IPS-NIHi7 (cell line): ENCODE results near the gene C20orf202.
A peak's percentile ranks its signal among the peaks of the same experiment; 100 is the strongest.

ENCODE experiments used
- DNase-seq: peaks from one replicate; pipeline ENCODE4 v3.0.0; 2012; ENCODE audit warnings: mixed read lengths; ENCODE audit errors: extremely low spot score

Gene C20orf202

DNA sequence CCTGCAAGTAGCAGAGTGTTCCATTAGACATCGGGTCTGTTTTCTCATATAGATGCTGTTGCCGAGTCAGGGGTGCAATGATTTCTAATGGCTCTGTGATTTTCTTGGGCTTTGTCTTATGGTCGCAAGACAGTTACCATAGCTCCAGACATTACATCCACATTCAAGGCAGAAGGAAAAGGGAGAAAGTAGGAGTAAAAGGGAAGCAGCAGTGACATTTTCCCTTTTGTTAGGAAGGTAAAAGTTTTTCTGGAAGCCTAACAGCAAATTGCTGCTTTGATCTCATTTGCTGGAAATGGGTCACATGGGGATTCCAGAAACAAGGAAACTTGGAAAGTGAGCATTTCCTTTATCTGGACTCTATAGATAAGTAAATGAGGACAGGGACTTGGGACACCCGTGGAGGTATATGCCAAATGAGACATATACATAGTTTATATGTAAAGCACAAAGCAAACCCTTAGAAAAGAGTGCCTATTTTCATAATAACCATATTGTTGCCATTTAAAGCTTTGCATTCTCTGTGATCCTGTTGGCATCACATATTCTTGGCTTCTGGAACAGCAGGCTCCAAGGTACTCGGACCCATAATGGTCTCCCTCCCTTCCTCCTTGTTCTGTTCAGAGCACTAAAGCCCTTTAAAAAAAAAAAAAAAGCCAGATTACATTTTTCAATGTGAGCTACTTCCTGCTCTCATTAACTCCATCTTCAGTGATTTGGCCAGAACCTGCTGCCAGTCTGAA lies at the start of gene C20orf202:
TSS of gene C20orf202 (plus strand) at position 693 of the 743 bp plus-strand sequence. CDS start 132 bp downstream, outside the sequence.
- no peak for DNase-seq

DNA sequence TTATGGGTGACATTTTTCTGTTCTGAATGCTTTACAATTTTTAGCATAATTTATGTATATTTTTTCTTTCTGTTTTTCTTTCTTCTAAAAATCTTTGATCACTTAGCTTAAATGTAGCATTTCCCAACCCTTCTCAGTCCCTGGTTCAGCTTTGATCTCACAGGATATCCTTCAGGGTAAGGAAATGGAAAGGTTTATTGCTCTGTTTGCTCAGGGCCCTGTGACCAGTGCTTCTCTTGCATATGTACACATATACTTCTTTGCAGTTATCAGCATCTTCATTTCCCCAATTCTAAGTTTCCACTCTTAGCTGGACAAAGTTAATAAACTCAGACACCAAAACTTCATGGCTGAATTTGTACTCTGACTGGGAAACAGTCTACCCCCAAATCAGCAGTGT lies 49.0 kb upstream of the C20orf202 start:
- no peak for DNase-seq

DNA sequence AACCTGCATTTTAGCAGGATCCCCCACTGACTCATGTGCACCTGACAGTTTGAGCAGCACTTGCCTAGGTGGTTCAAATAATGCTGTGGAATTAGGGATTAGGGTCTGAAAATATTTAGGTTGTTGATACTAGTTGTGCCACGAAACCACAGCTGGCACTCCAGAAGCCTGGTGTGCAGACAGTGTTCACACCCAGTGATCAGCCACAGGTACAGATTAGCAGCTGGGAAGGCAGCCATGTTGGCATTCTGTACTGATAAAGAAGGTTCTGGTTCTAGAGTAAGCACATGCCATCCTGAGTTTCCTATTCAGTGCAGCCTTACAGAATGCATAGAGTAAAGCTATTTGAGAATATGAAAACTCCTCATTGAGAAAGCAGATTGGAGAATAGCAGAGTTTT lies 48.6 kb upstream of the C20orf202 start:
- DNase-seq: no peak

DNA sequence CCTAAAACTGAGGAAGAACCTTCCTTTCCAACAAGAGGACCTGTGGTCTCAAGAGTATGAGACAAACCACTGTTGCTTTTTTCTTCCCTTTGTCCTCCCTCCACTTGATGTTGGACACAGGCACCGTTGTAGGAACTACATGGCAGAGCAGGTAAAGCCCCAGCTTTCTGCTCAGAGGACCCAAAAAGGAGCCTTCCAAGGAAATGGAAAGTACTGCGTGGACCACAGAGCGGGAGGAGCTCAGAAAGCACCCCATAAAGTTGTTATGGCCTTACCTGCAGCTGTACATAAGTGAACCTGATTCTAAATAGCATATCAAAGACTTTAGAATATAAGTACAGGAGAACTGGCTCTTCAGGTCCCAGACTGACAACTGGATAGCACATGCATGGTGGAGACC lies 47.9 kb upstream of the C20orf202 start:
- no peak for DNase-seq

DNA sequence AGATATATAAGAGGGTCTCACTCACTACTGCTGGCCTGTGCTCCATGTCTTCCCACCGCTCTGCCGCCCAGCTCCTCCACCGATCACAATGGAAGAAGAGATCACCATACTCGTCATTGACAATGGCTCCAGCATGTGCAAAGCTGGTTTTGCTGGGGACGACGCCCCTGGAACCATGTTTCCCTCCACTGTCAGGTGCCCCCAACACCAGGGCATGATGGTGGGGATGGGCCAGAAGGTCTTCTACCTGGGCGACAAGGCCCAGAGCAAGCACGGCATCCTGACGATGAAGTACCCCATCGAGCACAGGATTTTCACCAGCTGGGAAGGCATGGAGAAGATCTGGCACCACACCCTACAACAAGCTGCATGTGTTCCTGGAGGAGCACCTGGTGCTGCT lies 42.8 kb upstream of the C20orf202 start:
- no peak for DNase-seq

- DNase-seq: no peak
Observed at GRCh38 chr20:1160991-1161390, 42.3 kb upstream of the C20orf202 start.

DNA sequence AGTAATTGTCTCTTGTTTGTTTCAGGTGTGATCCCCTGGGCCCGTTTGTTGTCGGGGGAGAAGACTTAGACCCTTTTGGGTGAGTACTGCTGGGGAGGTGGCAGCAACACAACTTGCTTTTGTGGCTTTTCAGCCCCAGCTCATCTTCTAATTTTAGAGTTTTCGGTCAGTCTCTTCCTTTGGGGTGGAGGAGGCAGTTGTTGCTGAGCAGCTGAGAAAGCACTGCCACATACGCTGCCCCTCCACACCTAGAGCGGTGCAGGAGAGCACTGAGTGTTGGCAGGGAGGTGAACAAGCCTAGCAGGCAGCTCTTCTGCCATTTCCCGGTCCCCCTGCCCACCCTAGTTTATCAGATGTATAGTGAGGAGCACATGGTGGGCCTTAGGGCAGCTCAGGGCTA lies 40.1 kb upstream of the C20orf202 start:
- DNase-seq: no peak

DNA sequence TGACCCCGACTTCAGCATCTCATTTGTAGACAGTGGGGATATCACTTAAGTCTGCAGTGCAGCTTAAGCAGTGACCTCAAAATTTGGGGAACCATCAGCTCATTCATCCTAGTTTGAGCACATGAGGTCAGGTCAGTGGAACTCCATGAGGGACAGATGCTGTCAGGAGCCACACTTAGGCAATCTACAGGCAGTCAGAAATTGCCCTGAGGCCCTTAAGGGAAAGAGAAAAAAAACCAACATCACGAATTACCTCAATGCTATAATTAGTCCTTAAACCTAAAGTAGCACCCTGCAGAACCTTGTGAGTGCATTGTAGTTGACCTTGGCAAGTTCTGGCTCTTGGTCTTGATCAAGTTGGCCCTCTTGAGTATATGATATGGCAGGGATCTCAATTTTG lies 39.6 kb upstream of the C20orf202 start:
- DNase-seq: no peak

GRCh38 chr20:1164871-1165270 lies 38.4 kb upstream of the C20orf202 start:
- no peak for DNase-seq

DNA sequence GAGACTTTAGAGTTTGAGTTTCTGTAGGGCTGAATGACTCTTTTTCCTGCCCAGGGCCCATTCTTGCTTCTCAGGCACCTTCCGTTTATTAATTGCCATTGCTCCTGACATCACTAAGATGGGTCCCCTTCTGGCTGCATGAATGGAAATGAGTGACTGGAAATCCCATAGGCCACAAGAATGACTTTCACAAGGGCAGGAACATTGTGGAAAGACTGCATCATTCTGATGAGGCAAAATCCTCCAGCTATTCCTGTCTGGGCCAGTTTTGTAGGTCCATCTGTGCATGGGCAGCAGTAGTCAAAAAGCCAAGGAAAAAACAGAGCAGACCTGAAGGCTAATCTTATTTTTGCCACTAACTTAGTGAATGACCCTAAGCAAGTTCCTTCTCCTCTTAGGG lies 37.7 kb upstream of the C20orf202 start:
- no peak for DNase-seq

- DNase-seq: no peak
Observed at GRCh38 chr20:1165941-1166340, 37.3 kb upstream of the C20orf202 start.

- DNase-seq: no peak
Observed at GRCh38 chr20:1166948-1167720, 36.1 kb upstream of the C20orf202 start.

- no peak for DNase-seq
Observed at GRCh38 chr20:1169224-1169623, 34.0 kb upstream of the C20orf202 start.

GRCh38 chr20:1171461-1172093 lies 31.7 kb upstream of the C20orf202 start:
- DNase-seq: peak; percentile 87

- no peak for DNase-seq
Observed at GRCh38 chr20:1173698-1174097, 29.6 kb upstream of the C20orf202 start.

GRCh38 chr20:1174787-1175186 lies 28.5 kb upstream of the C20orf202 start:
- DNase-seq: no peak

DNA sequence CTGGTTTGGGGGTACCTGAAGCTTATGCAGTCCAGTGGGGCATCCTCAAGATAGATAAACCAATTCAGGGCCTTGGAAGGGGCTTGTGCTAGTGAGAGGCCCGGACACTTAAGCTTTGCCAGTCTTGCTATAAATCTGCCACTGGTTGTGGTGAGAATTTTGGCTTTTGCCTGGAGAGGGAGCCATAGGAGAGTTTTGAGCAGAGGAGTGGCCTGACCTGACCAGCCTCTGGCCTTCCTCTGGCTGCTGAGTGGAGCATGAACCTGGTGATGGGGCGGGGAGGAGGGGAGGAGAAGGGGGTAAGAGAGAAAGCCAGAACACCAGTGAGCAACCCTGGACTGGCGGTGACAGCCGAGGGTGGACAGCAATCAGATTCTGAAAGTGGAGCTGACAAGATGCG lies 25.6 kb upstream of the C20orf202 start:
- DNase-seq: peak; percentile 82

GRCh38 chr20:1178103-1178502 lies 25.2 kb upstream of the C20orf202 start:
- DNase-seq: no peak

GRCh38 chr20:1178623-1179022 lies 24.6 kb upstream of the C20orf202 start:
- DNase-seq: no peak

DNA sequence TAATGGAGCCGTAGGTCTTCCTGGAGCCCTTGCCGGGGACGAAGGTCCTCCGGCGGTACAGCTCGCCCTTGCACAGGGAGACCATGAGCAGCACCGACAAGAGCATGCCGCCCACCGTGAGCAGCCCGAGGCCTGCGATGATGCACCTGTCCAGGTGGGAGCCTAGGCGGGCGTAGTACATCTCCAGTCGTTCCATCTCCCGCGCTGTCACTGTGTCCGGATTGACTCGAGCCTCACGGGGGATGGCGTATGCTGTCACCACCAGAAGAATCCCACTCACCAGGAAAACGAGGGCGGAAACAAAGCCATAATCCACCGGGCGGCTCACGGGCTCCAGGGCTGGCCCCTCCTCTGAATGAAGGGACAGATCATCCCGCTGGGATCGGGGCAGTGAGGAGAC lies 22.3 kb upstream of the C20orf202 start:
- DNase-seq: no peak

DNA sequence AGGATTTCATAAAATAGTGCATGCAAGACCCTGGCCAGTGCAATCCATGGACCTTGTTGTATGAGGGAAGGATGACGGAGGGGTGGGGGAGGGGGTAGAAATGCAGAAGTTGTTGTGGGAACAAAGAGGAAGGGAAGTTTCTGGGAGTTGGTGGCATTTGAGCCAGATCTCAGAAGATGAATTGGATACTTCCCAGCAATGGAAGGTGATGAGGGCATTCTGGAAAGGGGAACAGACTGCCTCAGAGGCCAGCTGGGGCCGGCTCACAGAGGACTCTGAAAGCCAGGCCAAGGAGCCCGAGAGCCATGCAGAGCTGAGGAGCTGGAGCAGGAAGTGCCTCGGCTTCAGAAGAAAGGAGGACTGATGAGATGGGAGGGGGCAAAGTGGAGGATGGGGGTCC lies 21.1 kb upstream of the C20orf202 start:
- no peak for DNase-seq

DNA sequence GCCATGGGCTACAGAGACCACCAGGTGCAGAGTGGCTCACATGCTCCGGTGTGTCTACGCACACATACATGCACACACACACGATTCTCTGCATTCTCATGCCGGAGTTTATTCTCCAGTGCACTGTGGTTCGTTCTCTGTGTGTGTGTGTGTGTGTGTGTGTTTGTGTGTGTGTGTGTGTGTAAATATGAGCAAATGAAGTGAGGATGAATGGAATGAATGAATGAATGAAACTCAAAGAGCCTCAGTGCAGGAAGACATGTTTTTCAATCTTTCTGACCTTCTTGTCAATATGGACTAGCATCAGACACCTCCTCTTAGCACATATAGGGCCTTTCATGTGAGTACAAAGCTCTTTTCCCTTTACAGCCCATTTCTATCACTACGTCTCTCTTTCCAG lies 20.1 kb upstream of the C20orf202 start:
- DNase-seq: no peak

GRCh38 chr20:1184260-1184637 lies 19.0 kb upstream of the C20orf202 start:
- no peak for DNase-seq
